ENCODE results near the gene C11orf98.
"Not testable (repeated sequence)": the region's sequence is repeated elsewhere in the genome, so short reads cannot be mapped to it uniquely, and the experiment has no call there.

Gene C11orf98

GRCh38 chr11:62665075-62665598 is at the start of gene C11orf98, which contains the start of gene CSKMT:
Gene C11orf98 (minus strand): TSS chr11:62665210. CDS start chr11:62665169, 41 bp downstream.
Gene CSKMT (plus strand): TSS chr11:62665312. CDS start chr11:62665880, 568 bp downstream.
- peak; percentile 93 for DNase-seq

DNA sequence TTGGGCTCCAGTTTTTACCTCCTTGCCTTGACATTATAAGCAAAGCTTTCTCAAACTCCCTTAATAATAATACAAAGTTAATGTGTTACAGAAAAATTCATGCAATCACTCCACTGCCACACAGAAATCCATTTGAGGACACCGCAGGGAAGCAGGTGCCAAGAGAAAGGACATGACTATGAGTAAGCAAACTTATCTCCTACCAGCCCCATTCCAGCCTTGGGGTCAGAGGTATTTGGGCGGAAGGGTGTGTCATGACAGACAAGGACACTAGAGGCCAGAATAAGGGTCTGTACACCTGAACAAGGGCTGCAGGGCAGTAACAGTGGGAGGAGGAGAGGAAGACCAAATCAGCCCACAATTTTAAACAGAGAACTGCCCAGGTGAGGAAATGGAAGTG is 48.3 kb upstream of the C11orf98 start:
- DNase-seq: no peak

- DNase-seq: no peak
These were observed 47.9 kb upstream of the C11orf98 start for GRCh38 chr11:62712861-62713260.

- DNase-seq: no peak
These were observed 47.3 kb upstream of the C11orf98 start for GRCh38 chr11:62712276-62712812.

DNA sequence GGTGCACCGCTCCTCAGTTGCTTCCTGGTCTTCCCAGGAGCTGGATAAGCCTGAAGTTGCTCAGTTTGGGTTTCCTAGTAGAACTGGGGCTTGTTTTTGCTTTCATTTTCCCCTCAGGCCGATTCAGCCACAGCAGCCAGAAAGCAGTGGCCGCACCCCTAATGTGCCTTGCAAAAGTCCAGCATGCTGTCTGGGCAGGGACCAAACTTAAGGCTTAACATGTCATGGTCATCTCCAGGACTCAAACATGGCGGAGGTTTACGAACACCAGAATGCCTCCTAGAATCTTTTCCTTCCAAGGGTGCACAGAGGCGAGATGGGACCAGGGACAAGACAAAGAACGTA is 45.0 kb upstream of the C11orf98 start:
- DNase-seq: peak; percentile 49

DNA sequence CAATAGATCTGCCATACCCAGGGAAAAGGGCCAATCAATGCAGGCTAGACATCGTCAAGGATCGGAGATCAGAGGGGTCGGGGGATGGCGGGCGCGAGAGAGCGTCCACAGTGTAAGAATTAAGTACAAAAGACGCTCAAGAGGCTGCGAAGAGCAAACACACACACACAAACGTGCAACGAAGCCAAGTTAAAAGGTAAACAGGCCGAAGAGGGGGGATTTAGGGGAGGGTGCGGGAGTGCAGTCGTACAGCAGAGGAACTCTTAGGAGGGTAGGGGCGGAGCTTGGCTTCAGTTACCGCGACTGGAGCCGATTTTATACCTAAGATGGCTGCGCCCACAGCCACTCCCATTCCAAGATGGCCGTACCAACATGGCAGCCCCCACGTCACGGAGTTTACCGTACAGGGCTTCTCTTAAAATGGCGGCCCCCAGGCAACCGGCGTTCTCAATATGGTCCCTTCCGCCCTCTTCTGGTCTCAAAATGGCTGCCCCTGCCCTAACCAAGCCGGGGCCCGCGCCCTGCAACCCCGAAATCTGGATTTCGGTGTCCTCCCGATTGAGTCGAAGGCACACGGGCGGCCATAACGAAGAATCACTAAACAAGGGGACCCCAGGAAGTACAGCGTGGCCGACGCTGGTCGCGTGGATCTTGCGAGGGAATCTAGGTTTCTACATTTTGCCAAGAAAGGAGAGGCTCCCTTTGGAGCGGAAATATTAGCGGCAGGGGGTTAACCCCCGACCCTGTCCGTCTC is 44.4 kb upstream of the C11orf98 start:
- DNase-seq: peak; percentile 99

DNA sequence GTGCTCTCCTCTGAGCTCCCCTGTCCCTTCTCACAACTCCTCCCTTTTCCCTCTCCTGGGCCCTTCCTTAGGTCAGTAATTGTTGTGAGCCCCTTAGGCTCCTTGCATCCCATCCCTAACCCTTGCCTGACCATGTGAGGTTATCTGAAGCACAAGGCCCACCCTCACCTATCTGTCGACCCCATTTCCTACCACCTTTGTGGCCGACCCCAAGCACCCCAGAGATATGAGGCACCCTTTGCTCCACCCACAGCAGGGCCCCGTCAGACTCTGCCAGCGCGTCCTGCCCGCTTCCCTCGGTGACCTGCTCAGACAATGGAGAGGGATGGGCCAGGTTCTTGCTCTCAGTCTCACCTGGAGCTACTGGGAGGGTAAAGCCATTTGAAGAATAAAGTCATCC is 43.8 kb upstream of the C11orf98 start:
- peak; percentile 59 for DNase-seq

- DNase-seq: peak; percentile 82
These were observed 43.4 kb upstream of the C11orf98 start for GRCh38 chr11:62708392-62708791.

DNA sequence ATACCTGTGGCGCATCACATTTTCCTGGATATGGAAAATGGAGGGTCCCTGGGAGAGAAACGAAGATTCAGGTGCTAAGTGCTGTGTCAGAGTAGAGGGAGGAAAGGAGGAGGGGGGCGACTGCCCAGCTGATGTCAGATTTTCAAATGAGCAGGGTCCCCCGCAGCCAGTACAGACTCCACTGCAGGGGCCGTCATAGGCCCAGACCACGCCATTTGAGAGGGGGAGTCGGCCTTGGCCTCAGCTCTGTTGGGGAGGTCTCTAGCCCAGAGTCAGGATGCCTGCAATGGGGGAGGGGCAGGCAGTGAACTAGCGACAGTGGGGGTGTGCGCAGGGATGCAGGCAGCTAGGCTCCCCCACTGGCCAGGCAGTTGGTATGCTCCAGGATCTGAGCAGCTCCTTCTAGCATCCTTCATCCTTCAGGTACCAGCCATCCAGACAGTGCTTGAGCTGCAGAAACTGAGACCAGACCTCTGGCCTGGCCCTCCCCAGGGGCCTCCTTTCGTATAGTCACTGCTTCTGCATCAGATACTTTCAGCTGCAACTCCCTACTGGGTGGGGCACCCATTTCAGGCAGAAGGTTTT is 42.4 kb upstream of the C11orf98 start, which contains the start of the genes BSCL2 and GNG3:
BSCL2 (minus strand) TSS at position 148 of the 585 bp plus-strand sequence. CDS start 229 bp downstream, outside the sequence.
GNG3 (plus strand) TSS at position 400 of the 585 bp plus-strand sequence. CDS start 620 bp downstream, outside the sequence.
- no peak for DNase-seq

GRCh38 chr11:62706850-62707247 is 41.8 kb upstream of the C11orf98 start:
- DNase-seq: peak; percentile 62

DNA sequence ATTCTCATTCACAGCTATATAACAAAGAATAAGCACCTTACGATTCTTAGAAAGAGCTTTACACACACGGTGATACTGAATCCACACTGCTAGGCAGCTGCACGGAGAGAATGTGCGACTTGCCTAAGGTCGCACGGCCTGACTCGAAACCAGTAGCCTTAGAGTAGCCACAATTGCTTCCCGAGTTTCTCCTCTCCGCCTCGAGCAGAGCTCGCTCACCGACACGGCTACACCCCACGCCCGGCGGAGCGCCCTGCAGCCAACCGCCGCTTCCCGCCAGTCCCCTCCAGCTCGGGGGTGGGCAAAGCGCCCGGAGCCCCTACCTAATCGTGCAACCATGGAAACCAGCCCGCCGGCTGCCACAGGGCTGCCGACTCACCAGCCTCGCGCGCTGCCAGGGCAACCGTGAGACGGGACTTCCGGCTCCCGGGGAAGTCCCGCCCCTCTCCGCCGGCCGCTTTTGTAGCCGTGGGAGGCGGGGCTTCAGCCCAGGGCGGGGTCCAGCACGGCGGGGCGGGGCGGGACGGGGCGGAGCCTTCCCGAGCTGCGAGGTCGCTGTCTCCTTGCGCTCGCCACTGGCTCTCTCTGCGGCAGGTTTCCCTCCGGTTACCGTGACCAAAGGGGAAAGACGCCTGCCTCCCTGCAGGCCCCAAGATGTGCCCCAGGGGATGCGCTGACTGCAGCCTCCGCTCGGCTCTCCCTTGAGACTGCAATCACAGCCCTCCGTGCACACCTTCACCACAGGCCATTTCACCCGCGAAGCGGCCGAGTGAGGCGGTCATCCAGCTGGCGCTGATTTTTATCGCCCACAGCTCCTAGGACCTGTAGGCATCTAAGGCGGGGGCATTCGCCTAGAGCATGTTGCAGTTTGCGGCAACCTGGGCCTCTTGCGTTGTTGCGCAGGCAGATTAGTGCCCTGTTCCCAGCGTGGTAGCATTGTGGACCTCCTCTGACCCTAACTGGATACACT is 41.2 kb upstream of the C11orf98 start:
- peak; percentile 94 for DNase-seq

DNA sequence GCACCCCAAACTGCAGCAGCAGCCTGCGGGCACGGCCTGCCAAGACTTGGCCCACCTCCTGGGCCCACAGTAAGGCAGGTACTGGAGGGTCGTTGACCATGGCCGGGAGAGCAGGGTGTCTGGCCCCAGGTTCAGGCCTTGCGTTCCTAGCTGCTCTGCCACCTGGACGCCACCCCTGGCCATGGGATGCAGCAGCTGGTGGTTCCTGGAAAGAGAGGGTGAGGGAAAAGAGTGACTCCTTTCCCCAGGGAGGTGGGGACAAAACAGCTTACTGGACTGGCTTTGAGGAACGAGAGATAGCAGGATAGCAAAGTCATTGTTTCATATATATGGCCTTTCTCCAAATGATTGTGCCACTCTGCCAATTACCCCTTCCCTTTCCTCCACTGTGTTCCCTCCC is 40.4 kb upstream of the C11orf98 start:
- DNase-seq: peak; percentile 64

- not testable (repeated sequence) for DNase-seq
These were observed 38.9 kb upstream of the C11orf98 start for GRCh38 chr11:62703921-62704320.

DNA sequence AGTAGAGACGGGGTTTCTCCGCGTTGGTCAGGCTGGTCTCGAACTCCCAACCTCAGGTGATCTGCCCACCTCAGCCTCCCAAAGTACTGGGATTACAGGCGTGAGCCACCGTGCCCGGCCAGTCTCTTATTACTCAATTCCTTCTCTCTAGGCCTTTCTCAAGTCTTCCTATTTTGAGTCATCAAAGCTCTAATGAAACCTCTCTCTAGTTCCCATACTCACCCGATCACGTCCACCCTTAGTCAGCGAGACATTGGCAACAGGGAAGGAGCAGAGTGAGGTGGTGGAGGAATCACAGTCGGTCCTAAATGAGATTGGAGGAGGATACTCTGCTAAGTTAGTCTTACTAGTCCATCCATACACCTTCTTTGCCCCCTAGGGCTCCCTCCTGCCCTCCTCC is 37.2 kb upstream of the C11orf98 start:
- DNase-seq: no peak

DNA sequence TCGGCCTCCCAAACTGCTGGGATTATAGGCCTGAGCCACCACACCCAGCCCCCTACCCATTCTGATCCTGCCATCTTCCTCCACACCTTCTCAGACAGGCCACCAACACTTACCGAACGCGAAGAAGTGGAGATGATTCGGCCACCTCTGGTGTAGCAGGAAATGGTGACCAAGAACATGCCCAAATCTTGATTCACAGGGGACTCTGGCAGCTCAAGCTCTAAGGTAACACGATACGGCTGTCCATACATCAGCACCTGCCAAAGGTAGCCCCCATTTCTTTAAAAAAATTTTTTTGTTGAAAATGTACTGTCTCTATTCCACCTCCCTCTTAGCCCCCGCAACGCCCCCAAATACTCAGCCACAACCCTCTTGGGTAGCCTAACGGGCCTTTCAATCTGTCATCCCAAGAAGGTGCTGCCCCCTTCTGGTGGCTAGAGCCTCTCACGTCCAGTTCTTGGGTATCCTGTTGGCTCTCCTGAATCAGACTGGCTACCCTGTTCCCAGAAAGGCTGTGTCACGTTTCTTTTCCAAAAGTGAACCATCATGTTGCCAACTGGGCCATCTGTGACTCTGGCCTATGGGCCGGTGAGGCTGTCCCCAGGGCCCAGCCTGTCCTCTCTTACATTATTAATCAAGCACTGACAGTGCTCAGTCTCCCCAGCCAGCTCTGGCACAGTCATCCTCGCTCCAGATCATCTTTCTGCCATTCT is 29.6 kb upstream of the C11orf98 start:
- DNase-seq: peak; percentile 91

DNA sequence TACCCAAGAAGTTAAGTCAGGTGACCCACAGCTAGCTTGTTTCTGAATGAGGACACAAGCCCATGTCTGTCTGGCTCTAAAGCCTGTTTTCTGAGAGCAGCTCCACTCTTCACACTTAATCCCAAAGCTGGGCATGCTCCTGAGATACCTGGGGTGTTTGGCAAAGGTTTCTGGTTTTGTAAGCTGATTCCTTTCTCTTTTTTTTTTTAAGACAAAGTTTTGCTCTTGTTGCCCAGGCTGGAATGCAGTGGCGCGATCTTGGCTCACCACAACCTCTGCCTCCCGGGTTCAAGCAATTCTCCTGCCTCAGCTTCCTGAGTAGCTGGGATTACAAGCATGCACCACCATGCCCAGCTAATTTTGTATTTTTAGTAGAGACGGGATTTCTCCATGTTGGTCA is 28.6 kb upstream of the C11orf98 start:
- not testable (repeated sequence) for DNase-seq

- DNase-seq: no peak
These were observed 24.6 kb upstream of the C11orf98 start, which contains the start of gene LRRN4CL for GRCh38 chr11:62689421-62690183. Gene LRRN4CL (minus strand): TSS chr11:62689530. CDS start chr11:62688508, 1,022 bp downstream.

DNA sequence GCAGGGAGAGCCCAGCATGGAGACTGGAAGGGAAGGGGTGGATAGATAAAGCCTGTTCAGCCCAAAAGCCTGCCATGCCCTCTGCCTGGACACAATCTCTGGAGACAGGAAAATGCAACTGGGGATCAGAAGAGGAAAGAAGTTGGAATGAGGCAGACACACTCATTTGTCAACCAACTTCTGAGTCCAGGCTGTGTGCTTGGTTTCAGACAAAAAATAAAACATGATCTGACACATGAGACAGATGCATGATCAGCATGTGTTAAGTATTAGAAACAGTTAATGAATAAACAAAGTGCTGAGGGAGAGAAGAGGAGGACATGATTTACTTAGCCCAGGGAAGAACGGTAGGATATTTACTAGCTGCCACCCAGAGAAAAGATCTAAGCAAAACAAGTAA is 23.5 kb upstream of the C11orf98 start:
- no peak for DNase-seq

DNA sequence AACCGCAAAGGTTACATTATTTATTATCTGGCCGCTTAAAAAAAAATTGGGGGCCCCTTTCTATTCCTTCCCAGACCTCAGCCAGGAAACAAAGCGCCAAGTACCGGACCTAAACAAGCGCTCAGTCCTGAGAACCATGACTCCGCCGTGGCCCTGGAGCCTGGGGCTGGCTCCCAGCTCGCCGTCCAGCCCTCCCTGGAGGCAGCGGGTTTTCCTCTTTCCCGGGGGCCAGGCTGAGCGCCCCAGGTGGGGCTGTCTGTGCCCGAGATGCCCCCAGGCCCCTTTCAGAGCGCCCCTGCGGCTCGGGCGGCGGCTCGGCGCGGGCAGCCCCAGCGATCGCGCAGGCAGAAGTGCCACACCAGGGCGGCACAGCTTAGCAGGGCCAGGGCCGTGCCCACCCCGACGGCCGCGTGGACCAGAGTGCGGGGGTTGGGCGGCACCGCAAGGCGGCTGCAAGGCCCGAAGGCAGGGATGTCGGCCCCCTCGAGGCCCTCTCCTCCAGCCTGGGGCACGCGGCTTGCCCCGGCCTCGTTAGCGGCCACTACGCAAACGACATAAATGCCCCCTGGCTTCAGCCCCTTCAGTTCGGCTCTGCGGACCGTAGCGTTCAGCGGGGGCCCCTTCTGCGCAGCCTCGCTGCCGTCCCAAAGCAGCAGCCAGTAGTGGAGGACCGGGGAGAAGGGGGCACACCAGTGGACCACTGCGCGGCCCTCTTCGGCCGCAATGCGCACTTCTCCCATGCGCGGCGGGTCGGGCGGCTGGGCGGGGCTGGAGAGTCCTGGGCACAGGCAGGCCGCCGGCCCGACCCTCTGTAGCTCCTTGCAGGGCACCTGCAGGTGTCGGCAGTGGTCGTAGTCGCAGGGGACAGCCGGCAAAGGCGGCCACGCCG is 22.7 kb upstream of the C11orf98 start:
- DNase-seq: no peak

GRCh38 chr11:62682518-62682917 is 17.5 kb upstream of the C11orf98 start:
- no peak for DNase-seq
